GM13976 (cell line): ENCODE measurements around the gene NAP1L4.

Experiments
- DNase-seq: peaks from one replicate; pipeline ENCODE4 v3.0.0; 2012; ENCODE audit warnings: low spot score
- CTCF ChIP-seq: IDR thresholded peaks from 2 replicates; pipeline ENCODE4 v1.5.1; 2012; ENCODE audit warnings: borderline replicate concordance, mild to moderate bottlenecking; ENCODE audit not compliant: insufficient read depth; ENCODE audit errors: extremely low read depth, missing control alignments, control extremely low read depth
- in situ Hi-C: fragments of 300-500 bp; cut with MboI; formaldehyde crosslinking; loops from one replicate; pipeline ENCODE4 v1.12.0; 2022; ENCODE audit warnings: low sequenced_read_pairs, mixed read lengths, inconsistent platforms; ENCODE audit not compliant: unreplicated experiment

Gene NAP1L4

GRCh38 chr11:2977113-2977512 is 15.0 kb downstream of the NAP1L4 start:
- no peak for TF ChIP-seq CTCF
- in situ Hi-C loops, result no loop called here
- DNase-seq, result no peak

GRCh38 chr11:2976294-2977063 is 15.7 kb downstream of the NAP1L4 start:
- no peak for DNase-seq
- no peak for TF ChIP-seq CTCF
- in situ Hi-C loops, result no loop called here

GRCh38 chr11:2975594-2975993 is 16.5 kb downstream of the NAP1L4 start:
- TF ChIP-seq CTCF, result peak; percentile 48
- peak; percentile 43 for DNase-seq

GRCh38 chr11:2974272-2974671 is 17.9 kb downstream of the NAP1L4 start:
- DNase-seq, result no peak
- TF ChIP-seq CTCF, result no peak
- in situ Hi-C loops, result no loop called here

More at GRCh38 chr11:2975594-2975993, 16.5 kb downstream of the NAP1L4 start:
- in situ Hi-C loops, result no loop called here

GRCh38 chr11:2968341-2968900 is 23.7 kb downstream of the NAP1L4 start:
- DNase-seq, result no peak
- no peak for TF ChIP-seq CTCF
- in situ Hi-C loops, result no loop called here

GRCh38 chr11:2964782-2965181 is 27.3 kb downstream of the NAP1L4 start:
- in situ Hi-C loops, result no loop called here
- no peak for DNase-seq
- TF ChIP-seq CTCF, result no peak
